KMS-11 (cell line): ENCODE measurements around the gene TRDN.

Experiments
- H2AFZ ChIP-seq: fragments of 200-600 bp; sonication (generic); 2 replicates; pipeline ENCODE4 v1.6.1; 2016; ENCODE audit warnings: antibody characterized with exemption, mixed run types, low read depth
- H3K27ac ChIP-seq: fragments of 200-600 bp; sonication (generic); 2 replicates; pipeline ENCODE4 v1.6.1; 2016; ENCODE audit warnings: mild to moderate bottlenecking, mixed run types
- H3K27me3 ChIP-seq: fragments of 200-600 bp; sonication (generic); 2 replicates; pipeline ENCODE4 v1.6.1; 2017; ENCODE audit warnings: mild to moderate bottlenecking, low read depth, mixed run types, moderate library complexity; ENCODE audit not compliant: insufficient read depth
- H3K36me3 ChIP-seq: fragments of 200-600 bp; sonication (generic); 2 replicates; pipeline ENCODE4 v1.6.1; 2017; ENCODE audit warnings: mild to moderate bottlenecking, mixed run types; ENCODE audit not compliant: insufficient read depth
- H3K4me1 ChIP-seq: fragments of 200-600 bp; sonication (generic); 2 replicates; pipeline ENCODE4 v1.6.1; 2016; ENCODE audit warnings: mild to moderate bottlenecking, low read depth, mixed run types; ENCODE audit not compliant: poor library complexity, severe bottlenecking
- H3K4me2 ChIP-seq: fragments of 200-600 bp; sonication (generic); 2 replicates; pipeline ENCODE4 v1.7.0; 2016; ENCODE audit warnings: mild to moderate bottlenecking, mixed run types
- H3K4me3 ChIP-seq: fragments of 200-600 bp; sonication (generic); IDR thresholded peaks from 2 replicates; pipeline ENCODE4 v1.6.1; 2017; ENCODE audit warnings: low read depth, low read length, mixed read lengths; ENCODE audit not compliant: insufficient read depth
- H3K79me2 ChIP-seq: fragments of 200-600 bp; sonication (generic); 2 replicates; pipeline ENCODE4 v1.6.1; 2016; ENCODE audit warnings: low read depth, mixed run types; ENCODE audit not compliant: insufficient read depth
- H3K9ac ChIP-seq: fragments of 200-600 bp; sonication (generic); 2 replicates; pipeline ENCODE4 v1.6.1; 2016; ENCODE audit warnings: mild to moderate bottlenecking, mixed run types
- H4K20me1 ChIP-seq: fragments of 200-600 bp; sonication (generic); 2 replicates; pipeline ENCODE4 v1.6.1; 2016; ENCODE audit warnings: mild to moderate bottlenecking, mixed run types; ENCODE audit not compliant: insufficient read depth
- TF ChIP-seq, protein P1 (sequence below): fragments of 200-600 bp; sonication (generic); conservative IDR thresholded peaks from 2 replicates; pipeline ENCODE4 v1.6.1; 2017; ENCODE audit warnings: low read depth, mild to moderate bottlenecking, antibody characterized with exemption, low read length, moderate library complexity, mixed read lengths

Gene TRDN

DNA sequence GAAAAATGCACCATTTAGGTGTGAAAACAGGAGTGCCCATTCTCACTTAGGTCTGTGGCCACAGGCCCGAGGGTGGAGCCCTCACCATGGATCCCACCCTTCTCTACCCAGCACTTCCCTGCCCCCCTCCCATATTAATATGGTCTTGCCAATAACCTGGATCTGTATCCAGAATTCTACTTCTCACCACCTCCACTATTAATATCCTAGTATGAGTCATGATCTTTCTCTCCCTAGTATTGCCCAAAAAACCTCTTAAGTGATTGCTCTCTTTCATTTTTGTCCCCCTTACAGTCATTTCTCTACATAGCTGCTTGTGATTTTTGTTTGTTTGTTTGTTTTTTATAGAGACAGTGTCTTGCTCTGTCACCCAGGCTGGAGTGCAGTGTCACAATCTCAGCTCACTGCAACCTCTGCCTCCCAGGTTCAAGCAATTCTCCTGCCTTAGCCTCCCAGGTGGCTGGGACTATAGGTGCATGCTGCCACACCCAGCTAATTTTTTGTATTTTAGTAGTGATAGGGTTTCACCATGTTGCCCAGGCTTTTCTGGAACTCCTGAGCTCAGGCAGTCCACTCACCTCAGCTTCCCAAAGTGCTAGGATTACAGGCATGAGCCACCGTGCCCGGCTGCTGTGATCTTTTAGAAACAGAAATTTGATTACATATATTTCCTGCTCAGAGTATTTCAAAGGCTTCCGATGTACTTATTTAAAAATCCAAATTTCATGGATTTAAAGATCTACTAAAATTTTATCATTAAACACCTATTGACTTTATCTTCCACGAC, 24.5 kb upstream of the TRDN start:
- Histone ChIP-seq H3K36me3 (no peaks in the 10 kb centered on the region), H3K79me2 (no peaks in the 10 kb centered on the region), H2AFZ (no peak overlapping the region), H4K20me1 (no peaks in the 10 kb centered on the region), H3K27ac (no peak overlapping the region), H3K27me3 (no peaks in the 10 kb centered on the region), H3K4me1 (no peaks in the 10 kb centered on the region), H3K9ac (no peak overlapping the region), H3K4me3 (no peak overlapping the region), H3K4me2 (no peak overlapping the region)
- TF ChIP-seq, protein P1, sequence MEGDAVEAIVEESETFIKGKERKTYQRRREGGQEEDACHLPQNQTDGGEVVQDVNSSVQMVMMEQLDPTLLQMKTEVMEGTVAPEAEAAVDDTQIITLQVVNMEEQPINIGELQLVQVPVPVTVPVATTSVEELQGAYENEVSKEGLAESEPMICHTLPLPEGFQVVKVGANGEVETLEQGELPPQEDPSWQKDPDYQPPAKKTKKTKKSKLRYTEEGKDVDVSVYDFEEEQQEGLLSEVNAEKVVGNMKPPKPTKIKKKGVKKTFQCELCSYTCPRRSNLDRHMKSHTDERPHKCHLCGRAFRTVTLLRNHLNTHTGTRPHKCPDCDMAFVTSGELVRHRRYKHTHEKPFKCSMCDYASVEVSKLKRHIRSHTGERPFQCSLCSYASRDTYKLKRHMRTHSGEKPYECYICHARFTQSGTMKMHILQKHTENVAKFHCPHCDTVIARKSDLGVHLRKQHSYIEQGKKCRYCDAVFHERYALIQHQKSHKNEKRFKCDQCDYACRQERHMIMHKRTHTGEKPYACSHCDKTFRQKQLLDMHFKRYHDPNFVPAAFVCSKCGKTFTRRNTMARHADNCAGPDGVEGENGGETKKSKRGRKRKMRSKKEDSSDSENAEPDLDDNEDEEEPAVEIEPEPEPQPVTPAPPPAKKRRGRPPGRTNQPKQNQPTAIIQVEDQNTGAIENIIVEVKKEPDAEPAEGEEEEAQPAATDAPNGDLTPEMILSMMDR: no peak

GRCh38 chr6:123659960-123660748, 23.4 kb upstream of the TRDN start:
- H3K27ac ChIP-seq: no peak overlapping the region
- H3K4me2 ChIP-seq: no peak overlapping the region
- TF ChIP-seq, protein P1: no peak

GRCh38 chr6:123658848-123659247, 22.1 kb upstream of the TRDN start:
- no peaks in the 10 kb centered on the region for H3K79me2 ChIP-seq
- no peaks in the 10 kb centered on the region for H4K20me1 ChIP-seq
- TF ChIP-seq, protein P1: no peak
- H3K36me3 ChIP-seq: no peaks in the 10 kb centered on the region
- no peak overlapping the region for H3K4me3 ChIP-seq
- H2AFZ ChIP-seq: no peak overlapping the region
- H3K9ac ChIP-seq: no peak overlapping the region
- H3K27me3 ChIP-seq: no peaks in the 10 kb centered on the region
- peaks cover 6% of the 10 kb centered on the region for H3K4me1 ChIP-seq
- H3K27ac ChIP-seq: no peak overlapping the region
- no peak overlapping the region for H3K4me2 ChIP-seq

More at GRCh38 chr6:123659960-123660748, 23.4 kb upstream of the TRDN start:
- Histone ChIP-seq H3K4me3 (no peak overlapping the region), H3K79me2 (no peaks in the 10 kb centered on the region), H3K4me1 (peaks cover under 1% of the 10 kb centered on the region), H4K20me1 (no peaks in the 10 kb centered on the region), H2AFZ (no peak overlapping the region), H3K27me3 (no peaks in the 10 kb centered on the region), H3K36me3 (no peaks in the 10 kb centered on the region), H3K9ac (no peak overlapping the region)

GRCh38 chr6:123655521-123656306, 19.0 kb upstream of the TRDN start:
- Histone ChIP-seq H3K27ac (peak overlapping the region; percentile 48), H3K4me3 (no peak overlapping the region), H3K4me1 (peaks cover 6% of the 10 kb centered on the region), H2AFZ (peak overlapping the region; percentile 88), H3K79me2 (no peaks in the 10 kb centered on the region), H3K4me2 (peak overlapping the region; percentile 87), H3K36me3 (no peaks in the 10 kb centered on the region), H3K27me3 (no peaks in the 10 kb centered on the region), H3K9ac (peak overlapping the region; percentile 57), H4K20me1 (no peaks in the 10 kb centered on the region)
- TF ChIP-seq, protein P1: no peak
